HepG2 (cell line): ENCODE measurements around the gene ADGRV1. TPM values are rescaled to one million over a fixed set of nuclear protein-coding genes. Genes with fewer than 3 reads are reported as not detected.

ENCODE experiments used
- ARNT ChIP-seq: fragments of 450-650 bp; IDR thresholded peaks from 2 replicates; pipeline ENCODE4 v1.6.1; 2017
- ARNTL ChIP-seq: sonication (generic); formaldehyde crosslinking; IDR thresholded peaks from 2 replicates; pipeline ENCODE4 v1.4.0; 2020; ENCODE audit warnings: mild to moderate bottlenecking, missing genetic modification reagents
- ATAD3A ChIP-seq: sonication (generic); formaldehyde crosslinking; IDR thresholded peaks from 2 replicates; pipeline ENCODE4 v1.4.0; 2020; ENCODE audit warnings: missing genetic modification reagents
- CREB1 ChIP-seq, 2 experiments: fragments of 450-650 bp in 1 of 2; IDR thresholded peaks; 2 replicates each; pipeline ENCODE4 v1.6.1; 2016 to 2017; ENCODE audit warnings: control low read depth in 1 of 2, mild to moderate bottlenecking in 1 of 2, missing compliant biosample characterization in 1 of 2, missing genetic modification characterization in 1 of 2
- EP300 ChIP-seq, 3 experiments: sonication (generic) in 1 of 3; formaldehyde crosslinking in 1 of 3; IDR thresholded peaks; 2 replicates each; pipeline versions ENCODE4 v1.5.1 to v1.6.1; 2011 to 2020; ENCODE audit warnings: low read depth in 2 of 3, low read length in 2 of 3, borderline replicate concordance in 1 of 3, improper control_type of control experiment in 1 of 3, mild to moderate bottlenecking in 1 of 3, missing genetic modification reagents in 1 of 3, moderate library complexity in 1 of 3
- GATAD1 ChIP-seq: IDR thresholded peaks from 2 replicates; pipeline ENCODE4 v1.6.1; 2016; ENCODE audit warnings: missing genetic modification reagents, missing compliant biosample characterization
- MED8 ChIP-seq: sonication (generic); formaldehyde crosslinking; IDR thresholded peaks from 2 replicates; pipeline ENCODE4 v1.8.1; 2023; ENCODE audit warnings: mild to moderate bottlenecking, missing genetic modification reagents; ENCODE audit not compliant: insufficient replicate concordance
- MEIS2 ChIP-seq: sonication (generic); formaldehyde crosslinking; IDR thresholded peaks from 2 replicates; pipeline ENCODE4 v1.9.0; 2021; ENCODE audit warnings: mild to moderate bottlenecking, missing genetic modification reagents
- MXD4 ChIP-seq: IDR thresholded peaks from 2 replicates; pipeline ENCODE4 v1.6.1; 2016; ENCODE audit warnings: mild to moderate bottlenecking, missing biosample characterization, missing genetic modification reagents
- NFRKB ChIP-seq: fragments of 450-650 bp; IDR thresholded peaks from 2 replicates; pipeline ENCODE4 v1.6.1; 2017
- RBFOX2 ChIP-seq: fragments of 200-400 bp; formaldehyde crosslinking; IDR thresholded peaks from 2 replicates; pipeline ENCODE4 v1.6.1; 2017; ENCODE audit warnings: low read depth, mild to moderate bottlenecking, low read length
- REL ChIP-seq: sonication (generic); formaldehyde crosslinking; conservative IDR thresholded peaks from 2 replicates; pipeline ENCODE4 v1.8.0; 2022; ENCODE audit warnings: mild to moderate bottlenecking, missing genetic modification reagents, moderate library complexity
- SRSF4 ChIP-seq: fragments of 200-400 bp; formaldehyde crosslinking; IDR thresholded peaks from one replicate; pipeline ENCODE4 v1.6.1; 2018; ENCODE audit warnings: mild to moderate bottlenecking, low read depth, low read length, moderate library complexity; ENCODE audit not compliant: poor library complexity, severe bottlenecking
- TP53 ChIP-seq: sonication (generic); formaldehyde crosslinking; conservative IDR thresholded peaks from 2 replicates; pipeline ENCODE4 v1.4.0; 2020; ENCODE audit warnings: missing genetic modification reagents
- ZNF292 ChIP-seq: sonication (generic); formaldehyde crosslinking; IDR thresholded peaks from 2 replicates; pipeline ENCODE4 v1.8.1; 2022; ENCODE audit warnings: mild to moderate bottlenecking, low read depth, missing genetic modification reagents, borderline replicate concordance
- ZNF737 ChIP-seq: sonication (generic); formaldehyde crosslinking; IDR thresholded peaks from 2 replicates; pipeline ENCODE4 v1.5.0; 2020; ENCODE audit warnings: missing genetic modification reagents, mild to moderate bottlenecking, borderline replicate concordance
- ZNF773 ChIP-seq: sonication (generic); formaldehyde crosslinking; IDR thresholded peaks from 2 replicates; pipeline ENCODE4 v1.4.0; 2020; ENCODE audit warnings: missing genetic modification reagents, borderline replicate concordance
- ZNF792 ChIP-seq: IDR thresholded peaks from 2 replicates; pipeline ENCODE4 v1.6.1; 2016
- polyA plus RNA-seq, 8 experiments: library from polyadenylated mRNA; depleted of rRNA in 3 of 8; stranded (reverse) in 7 of 8; unstranded in 1 of 8; fragments of >200 nt; fragmentation: Illumina TruSeq in 4 of 8; extraction: Trizol in 4 of 8; gene quantifications; 2 replicates each; pipeline versions ENCODE4 v1.2.1 to v1.2.3, GENCODE V29; 2011 to 2016; ENCODE audit warnings: low read depth in 4 of 8, missing spikeins in 1 of 8, mixed read lengths in 1 of 8; ENCODE audit not compliant: insufficient read depth in 1 of 8
- total RNA-seq, 5 experiments: library from RNA; depleted of rRNA; stranded (reverse); fragments of >200 nt; fragmentation: Illumina TruSeq; extraction: Trizol; gene quantifications; 2 replicates each; pipeline ENCODE4 v1.2.3, GENCODE V29; 2016; ENCODE audit warnings: low read depth in 1 of 5
- TF ChIP-seq, protein P1 (sequence below): sonication (generic); formaldehyde crosslinking; IDR thresholded peaks from 2 replicates; pipeline ENCODE4 v1.5.1; 2020; ENCODE audit warnings: missing genetic modification reagents, mild to moderate bottlenecking, borderline replicate concordance
- TF ChIP-seq, protein P2 (sequence below): sonication (generic); formaldehyde crosslinking; IDR thresholded peaks from 2 replicates; pipeline ENCODE4 v1.4.0; 2020; ENCODE audit warnings: missing genetic modification reagents, mild to moderate bottlenecking, borderline replicate concordance
- TF ChIP-seq, protein P3 (sequence below): sonication (generic); formaldehyde crosslinking; IDR thresholded peaks from 2 replicates; pipeline ENCODE4 v1.5.0; 2020; ENCODE audit warnings: missing genetic modification reagents
- TF ChIP-seq, protein P4 (sequence below): IDR thresholded peaks from 2 replicates; pipeline ENCODE4 v1.6.1; 2012; ENCODE audit warnings: low read depth, low read length, improper control_type of control experiment

The ADGRV1 gene
- total and polyA plus RNA-seq, 2 of the 13 experiments (the other 11 are each of a cell fraction or from before 2014, with no cell fraction given): 1.7 to 3.9 TPM

DNA sequence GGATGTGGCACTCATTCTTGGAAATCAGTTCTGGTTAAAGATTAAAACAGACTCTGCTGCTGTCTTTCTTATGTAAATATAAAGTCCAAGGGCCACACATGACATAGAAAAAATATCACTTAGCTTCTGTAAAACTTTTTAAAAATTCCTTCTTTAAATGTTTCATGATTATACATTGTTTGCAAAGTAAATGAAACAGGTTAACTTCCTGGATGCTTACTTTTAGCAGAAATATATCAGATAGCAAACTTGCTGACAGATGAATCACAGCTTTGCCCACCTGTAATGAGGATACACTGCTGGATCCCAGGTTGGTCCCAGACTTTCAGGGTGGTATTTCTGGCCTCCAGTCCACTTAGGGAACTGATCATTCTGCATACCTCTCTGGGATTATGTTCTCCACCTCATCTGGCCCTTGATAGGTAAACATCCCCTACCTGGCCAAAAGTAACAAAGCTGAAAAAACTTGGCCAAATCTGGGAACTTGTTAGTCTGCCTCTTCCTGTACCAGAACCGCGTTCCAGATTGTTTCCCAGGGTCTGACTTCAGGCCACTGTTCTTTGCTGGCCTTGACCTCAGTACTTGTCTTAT lies 340.5 kb downstream of the ADGRV1 start (continued):
- TF ChIP-seq MED8 (no peak), SRSF4 (no peak), GATAD1 (CRISPR knock-in tag) (no peak), ZNF292 (CRISPR knock-in tag) (no peak), CREB1 (IDR thresholded peaks at IDR 0.05) (no peak), CREB1 (CRISPR knock-in tag; IDR thresholded peaks at IDR 0.05) (no peak), MEIS2 (CRISPR knock-in tag) (0 out of 2 replicates have a peak, but pooled peaks have one; percentile 41), TP53 (CRISPR knock-in tag) (no peak), ARNT (no peak), EP300 (IDR thresholded peaks at IDR 0.05; ENCODE audit: low read depth in 2 of 2, low read length in 2 of 2) (peak in 1 of 2 experiments; percentile 62; a peak in 2 of 4 replicates), EP300 (CRISPR knock-in tag; IDR thresholded peaks at IDR 0.05; ENCODE audit: borderline replicate concordance) (no peak), ARNTL (CRISPR knock-in tag) (no peak), MXD4 (CRISPR knock-in tag) (no peak), REL (CRISPR knock-in tag) (no peak), ZNF792 (0 out of 2 replicates have a peak, but pooled peaks have one; percentile 56), RBFOX2 (no peak), NFRKB (no peak), ZNF737 (no peak), ZNF773 (no peak), ATAD3A (CRISPR knock-in tag) (no peak)
- TF ChIP-seq, protein P1, sequence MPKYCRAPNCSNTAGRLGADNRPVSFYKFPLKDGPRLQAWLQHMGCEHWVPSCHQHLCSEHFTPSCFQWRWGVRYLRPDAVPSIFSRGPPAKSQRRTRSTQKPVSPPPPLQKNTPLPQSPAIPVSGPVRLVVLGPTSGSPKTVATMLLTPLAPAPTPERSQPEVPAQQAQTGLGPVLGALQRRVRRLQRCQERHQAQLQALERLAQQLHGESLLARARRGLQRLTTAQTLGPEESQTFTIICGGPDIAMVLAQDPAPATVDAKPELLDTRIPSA (CRISPR knock-in tag): no peak
- TF ChIP-seq, protein P2, sequence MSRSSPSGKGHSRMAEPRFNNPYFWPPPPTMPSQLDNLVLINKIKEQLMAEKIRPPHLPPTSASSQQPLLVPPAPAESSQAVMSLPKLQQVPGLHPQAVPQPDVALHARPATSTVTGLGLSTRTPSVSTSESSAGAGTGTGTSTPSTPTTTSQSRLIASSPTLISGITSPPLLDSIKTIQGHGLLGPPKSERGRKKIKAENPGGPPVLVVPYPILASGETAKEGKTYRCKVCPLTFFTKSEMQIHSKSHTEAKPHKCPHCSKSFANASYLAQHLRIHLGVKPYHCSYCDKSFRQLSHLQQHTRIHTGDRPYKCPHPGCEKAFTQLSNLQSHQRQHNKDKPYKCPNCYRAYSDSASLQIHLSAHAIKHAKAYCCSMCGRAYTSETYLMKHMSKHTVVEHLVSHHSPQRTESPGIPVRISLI (CRISPR knock-in tag): peak; percentile 72; the same call in 1 of the 2 replicates
- TF ChIP-seq, protein P3, sequence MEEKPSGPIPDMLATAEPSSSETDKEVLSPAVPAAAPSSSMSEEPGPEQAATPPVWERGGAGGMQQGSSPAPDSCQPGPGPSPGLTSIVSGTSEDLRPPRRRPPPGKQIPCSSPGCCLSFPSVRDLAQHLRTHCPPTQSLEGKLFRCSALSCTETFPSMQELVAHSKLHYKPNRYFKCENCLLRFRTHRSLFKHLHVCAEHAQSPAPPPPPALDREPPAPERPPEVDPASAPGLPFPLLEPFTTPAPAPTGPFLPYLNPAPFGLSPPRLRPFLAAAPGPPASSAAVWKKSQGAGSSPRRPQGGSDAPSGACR: no peak
- TF ChIP-seq, protein P4, sequence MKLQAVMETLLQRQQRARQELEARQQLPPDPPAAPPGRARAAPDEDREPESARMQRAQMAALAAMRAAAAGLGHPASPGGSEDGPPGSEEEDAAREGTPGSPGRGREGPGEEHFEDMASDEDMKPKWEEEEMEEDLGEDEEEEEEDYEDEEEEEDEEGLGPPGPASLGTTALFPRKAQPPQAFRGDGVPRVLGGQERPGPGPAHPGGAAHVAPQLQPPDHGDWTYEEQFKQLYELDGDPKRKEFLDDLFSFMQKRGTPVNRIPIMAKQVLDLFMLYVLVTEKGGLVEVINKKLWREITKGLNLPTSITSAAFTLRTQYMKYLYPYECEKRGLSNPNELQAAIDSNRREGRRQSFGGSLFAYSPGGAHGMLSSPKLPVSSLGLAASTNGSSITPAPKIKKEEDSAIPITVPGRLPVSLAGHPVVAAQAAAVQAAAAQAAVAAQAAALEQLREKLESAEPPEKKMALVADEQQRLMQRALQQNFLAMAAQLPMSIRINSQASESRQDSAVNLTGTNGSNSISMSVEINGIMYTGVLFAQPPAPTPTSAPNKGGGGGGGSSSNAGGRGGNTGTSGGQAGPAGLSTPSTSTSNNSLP: peak; percentile 44; the same call in 1 of the 2 replicates
